SKM-1 (cell line): ENCODE data around the gene NUP205.
"Not testable (repeated sequence)": the region's sequence is repeated elsewhere in the genome, so short reads cannot be mapped to it uniquely, and the experiment has no call there.

Source experiments
- DNase-seq: peaks from one replicate; lab custom pipeline; 2025; ENCODE audit not compliant: unreplicated experiment; lab: John Stamatoyannopoulos, UW

Gene NUP205

DNA sequence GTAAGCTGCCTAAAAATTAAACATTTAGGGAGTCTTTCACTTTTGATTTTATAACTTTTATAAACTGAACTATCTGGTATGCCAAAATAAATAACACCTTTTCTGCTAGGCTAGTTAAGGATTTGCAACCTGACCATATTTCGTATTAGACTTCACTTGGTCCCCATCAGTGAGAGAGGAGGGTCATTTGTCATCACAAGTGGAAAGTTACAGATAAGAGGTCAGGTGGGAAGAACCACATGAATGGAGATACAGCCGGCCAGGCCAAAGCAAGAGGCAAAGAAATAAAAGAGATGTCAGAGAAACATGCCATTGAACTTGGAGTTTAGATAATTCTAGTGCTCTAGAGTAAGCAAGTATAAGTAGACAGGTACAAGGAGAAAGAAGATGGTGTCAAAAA lies 60.1 kb downstream of the NUP205 start:
- DNase-seq: no peak

DNA sequence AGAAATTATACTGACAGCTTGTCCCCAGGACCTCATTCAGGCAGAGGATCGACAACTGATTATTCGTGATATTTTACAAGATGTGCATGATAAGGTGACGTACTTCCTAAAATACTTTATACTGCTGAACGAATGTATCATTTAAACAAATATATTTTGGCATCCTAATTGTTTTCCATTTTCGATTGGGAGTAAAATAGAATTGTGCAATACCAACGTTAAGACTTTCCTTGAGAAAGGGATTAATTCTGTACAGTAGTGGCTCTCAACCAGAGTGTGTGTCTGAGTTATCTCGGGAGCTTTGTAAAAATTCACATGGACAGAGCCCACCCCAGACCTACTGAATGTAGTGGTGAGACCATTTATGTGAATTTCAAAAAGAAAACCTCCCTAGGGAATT lies 60.8 kb downstream of the NUP205 start:
- no peak for DNase-seq

DNA sequence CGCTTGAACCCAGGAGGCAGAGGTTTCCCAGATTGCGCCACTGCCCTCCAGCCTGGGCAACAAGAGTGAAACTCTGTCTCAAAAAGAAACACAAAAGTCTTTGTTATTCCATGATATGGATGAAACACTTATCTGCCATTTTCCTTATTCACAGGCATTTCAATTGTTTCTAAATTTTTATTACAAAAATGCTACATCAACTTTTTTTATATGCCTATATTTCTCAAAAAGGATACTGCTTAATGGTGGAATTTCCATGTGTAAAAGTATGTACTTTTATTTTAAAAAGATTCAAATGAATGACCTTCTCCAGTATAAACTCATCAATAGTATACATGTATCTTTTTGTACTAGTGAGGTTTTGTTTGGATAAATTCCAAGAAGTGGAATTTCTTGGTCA lies 62.7 kb downstream of the NUP205 start:
- no peak for DNase-seq

DNA sequence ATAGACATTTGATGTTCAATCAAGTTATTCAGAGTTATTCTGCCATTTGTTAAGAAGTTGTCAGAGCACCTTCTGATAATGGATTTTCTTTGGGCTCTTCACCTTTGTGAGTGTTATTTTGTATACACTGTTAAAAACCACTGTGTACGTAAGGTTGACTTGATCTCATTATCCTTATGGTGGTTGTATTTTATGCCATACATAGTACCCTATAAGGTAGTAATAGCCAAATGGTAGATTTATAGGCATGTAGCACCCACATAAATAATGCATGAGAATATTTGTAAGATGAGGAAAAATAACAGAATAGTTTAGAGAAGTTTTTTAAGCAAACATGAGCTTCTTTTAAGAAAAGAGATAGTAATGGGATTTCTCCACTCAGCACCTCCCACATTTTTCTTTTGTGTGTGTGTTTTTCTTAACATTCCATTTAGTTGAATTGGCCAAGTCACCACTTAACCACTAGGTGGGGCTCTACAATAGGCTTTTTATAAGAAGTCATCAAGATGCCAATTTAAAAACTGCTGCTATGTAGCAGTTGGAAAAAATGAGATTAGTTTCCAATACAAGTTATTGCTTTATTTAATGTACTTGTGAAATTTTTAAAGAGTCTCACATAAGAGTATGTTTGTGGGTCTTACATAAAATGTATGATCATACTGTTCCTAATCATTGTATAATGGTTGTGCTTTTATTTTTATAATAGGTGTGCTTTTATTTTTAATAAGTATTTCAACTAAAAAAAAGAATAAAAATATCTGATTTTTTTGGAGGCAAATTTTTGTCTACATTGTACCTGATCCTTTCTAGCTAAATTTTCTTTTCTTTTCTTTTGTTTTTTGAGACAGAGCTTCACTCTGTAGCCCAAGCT lies 63.5 kb downstream of the NUP205 start:
- peak; percentile 12 for DNase-seq

DNA sequence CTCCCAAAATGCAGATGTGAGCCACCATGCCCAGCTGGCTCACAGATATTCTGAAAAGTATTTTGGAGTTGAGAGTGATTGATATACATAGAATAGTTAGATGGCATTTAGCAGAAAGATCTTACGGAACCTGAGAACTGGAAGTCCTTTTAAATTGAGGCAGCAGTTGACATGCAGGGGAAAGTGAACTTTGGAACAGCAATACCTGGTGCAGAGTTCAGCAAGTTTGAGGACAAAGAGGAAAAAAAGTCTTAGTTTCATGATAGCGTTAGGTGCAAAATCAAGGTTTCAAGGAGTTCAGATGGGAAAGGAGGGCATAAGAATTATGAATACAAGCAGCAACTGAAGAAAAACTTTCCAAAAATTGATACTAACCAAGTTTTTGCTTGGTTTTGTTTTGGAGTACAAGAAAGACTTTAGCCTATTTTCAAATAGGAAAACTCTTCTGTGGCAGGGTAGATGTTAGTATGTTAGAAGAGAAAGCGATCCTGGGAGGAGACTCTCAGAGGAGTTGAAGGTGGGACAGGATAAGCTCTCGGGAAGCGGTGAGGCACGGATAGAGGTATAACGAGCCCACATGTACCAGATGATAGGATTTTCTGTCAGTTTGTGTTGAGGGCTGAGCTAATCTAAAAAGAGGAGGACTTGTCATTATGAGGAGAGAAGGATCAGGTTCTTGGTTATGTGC lies 76.6 kb downstream of the NUP205 start:
- no peak for DNase-seq

DNA sequence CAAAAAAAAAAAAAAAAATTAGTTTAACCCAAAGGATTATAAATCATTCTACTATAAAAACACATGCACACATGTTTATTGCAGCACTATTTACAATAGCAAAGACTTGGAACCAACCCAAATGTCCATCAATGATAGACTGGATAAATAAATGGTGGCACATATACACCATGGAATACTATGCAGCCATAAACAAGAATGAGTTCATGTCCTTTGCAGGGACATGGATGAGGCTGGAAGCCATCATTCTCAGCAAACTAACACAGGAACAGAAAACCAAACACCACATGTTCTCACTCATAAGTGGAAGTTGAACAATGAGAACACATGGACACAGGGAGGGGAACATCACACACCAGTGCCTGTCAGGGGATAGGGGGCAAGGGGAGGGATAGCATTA lies 82.0 kb downstream of the NUP205 start:
- not testable (repeated sequence) for DNase-seq

DNA sequence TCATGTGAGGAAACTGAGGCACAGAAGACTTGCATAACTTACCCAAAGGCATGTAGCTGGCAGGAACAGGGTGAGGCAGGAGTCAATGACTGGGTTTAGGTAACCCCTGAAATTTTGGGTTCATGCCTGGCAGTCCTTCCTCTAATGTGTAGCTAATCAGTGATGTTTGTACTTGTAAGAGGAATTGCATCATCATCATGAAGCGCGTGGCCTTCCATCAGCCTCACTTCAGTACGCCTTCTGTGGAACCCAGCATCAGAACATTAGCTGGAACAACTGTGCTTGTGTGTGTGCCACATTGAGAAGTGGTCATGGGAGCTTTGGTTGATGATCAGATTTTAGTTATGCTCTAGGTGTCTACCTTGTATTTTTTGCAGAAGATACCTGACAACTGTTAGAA lies 86.4 kb downstream of the NUP205 start:
- no peak for DNase-seq

DNA sequence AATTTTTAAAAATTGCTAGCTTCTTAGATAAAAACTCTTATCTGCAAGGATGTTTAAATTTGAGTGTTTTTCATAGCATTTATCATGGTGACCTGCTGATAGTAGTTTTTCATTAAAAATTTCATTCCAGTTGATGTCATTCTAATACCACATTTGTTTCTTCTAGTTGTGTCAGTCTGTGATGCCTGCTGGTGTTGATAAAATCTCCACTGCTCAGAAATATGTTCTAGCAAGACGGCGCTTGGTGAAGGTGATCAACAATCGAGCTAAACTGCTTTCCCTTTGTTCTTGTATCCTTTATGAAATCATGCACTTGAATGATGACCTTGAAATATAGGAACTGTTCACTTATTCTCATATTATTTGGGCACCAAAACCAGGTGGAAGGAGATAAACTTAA lies 87.0 kb downstream of the NUP205 start:
- DNase-seq: no peak

DNA sequence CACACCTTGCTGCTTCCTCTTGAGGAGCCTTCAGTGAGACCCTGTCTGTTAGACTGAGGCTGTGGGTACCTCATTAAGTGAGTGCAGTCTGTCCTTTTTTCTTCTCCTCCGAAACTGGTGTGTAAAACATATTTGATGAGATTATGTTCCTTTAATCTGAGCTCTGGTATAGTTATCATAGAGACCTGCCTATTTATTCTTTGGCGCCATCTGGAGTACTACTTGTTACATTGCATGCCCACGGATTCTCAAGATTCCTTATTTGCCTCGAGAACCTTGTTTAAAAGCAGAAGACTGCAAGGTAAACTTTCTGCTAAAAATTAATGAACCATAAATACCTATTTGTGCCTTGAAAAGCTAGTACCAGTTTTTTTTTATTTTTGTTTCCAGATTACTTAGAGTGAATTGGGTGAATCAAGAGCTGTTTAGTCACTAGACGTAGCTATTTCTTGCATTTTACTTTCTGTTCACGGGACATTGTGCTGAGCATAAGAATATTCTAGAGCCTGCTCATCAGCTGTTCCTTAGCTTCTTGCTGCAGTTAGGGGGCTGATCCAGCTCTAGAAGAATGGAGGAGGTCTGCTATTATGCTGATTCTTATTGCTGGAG lies 87.7 kb downstream of the NUP205 start:
- peak; percentile 14 for DNase-seq

DNA sequence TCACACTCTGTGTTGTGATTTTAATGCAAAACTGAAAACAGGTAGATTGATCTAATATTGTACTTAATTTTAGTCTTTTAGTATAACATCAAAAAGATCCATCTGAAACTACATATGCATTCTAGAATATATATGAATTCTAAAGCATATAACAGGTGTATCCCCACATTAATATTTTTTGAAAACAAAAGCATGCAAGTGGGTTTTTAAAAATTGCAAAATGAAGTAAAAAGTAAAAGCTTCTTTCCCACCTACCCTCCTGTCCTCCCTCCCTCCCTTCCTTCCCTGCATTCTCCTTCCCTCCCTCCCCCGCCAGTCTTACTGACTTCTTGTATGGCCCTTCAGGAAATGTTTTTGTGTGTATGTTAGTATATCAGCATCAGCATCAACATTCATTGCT lies 90.0 kb downstream of the NUP205 start:
- no peak for DNase-seq

DNA sequence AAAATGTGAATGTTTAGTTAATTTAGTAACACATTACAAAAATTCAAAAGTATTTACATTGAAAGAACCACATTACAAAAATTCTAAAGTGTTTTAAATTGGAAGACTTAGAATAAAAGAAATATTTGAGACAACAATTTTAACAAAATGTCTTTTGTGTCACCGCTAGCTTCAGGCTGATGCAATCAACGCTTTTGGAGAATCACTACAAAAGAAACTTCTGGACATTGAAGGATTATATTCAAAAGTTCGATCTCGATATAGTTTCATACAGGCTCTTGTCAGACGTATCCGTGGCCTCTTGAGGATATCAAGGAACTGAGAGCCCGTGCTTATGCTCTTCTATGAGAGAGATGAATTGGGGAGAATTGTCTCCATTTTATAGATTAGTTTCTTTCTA lies 90.5 kb downstream of the NUP205 start:
- DNase-seq: no peak

DNA sequence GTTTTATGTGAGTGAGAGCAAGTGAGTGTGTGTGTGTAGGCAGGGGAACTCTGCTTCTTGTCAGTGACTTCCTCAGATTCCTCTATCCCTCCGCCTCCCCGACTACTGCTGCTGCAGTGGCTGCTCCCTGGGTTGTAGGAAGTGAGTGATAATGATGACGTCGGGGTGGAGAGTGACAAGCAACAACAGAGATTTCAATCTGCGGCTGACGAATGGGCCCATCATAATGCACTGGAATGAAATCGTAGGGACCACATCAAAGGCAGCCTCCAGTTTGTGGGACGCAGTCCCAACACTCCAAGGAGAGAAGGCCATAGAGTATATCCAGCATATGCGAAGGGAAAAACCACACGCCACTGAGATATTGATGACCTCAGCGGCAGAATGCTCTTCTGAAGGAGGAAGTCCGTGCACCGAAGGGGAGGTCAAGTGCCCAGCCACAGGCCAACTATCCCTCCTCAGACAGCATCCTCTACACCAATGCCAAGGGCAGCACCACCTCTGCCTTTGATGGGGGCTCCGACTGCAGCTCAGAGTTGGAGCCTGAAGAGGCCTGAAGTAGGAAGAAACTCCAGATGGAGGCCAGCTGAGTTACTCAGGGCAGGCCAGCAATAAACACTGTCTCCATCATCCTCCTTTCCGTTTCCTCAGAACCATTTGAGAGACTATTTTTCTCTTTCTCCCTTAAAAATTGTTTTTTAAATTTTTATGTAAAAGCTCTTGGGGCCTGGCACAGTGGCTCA lies 93.3 kb downstream of the NUP205 start:
- DNase-seq: no peak

DNA sequence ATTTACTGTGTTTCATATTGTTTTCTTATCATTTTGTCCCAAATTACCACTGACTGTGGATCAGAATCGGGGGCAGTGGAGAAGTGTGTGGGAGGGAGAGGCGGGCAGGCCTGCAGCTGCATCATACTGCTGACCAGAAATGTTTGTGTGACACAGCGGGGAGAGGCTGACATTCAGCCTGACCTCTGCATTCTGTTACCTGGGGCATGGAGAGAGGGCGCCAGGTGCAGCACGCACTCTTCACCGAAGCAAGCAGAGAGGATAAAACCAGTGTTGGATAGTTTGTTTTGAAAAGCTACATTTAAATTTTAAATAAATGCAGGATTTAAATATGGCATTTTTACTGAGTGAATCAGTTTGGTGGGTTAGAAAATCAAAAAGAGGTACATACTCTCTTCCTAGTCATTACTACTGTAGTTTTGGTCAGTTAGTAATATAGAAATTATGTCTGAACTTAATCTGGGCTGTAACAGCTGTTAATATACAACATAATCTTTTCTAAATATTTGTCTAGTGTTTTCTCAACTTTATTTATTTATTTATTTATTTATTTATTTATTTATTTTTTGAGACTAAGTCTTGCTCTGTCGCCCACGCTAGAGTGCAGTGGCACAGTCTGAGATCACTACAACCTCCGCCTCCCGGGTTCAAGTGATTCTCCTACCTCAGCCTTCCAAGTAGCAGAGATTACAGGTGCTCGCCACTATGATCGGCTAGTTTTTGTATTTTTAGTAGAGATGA lies 95.8 kb downstream of the NUP205 start:
- DNase-seq: no peak

DNA sequence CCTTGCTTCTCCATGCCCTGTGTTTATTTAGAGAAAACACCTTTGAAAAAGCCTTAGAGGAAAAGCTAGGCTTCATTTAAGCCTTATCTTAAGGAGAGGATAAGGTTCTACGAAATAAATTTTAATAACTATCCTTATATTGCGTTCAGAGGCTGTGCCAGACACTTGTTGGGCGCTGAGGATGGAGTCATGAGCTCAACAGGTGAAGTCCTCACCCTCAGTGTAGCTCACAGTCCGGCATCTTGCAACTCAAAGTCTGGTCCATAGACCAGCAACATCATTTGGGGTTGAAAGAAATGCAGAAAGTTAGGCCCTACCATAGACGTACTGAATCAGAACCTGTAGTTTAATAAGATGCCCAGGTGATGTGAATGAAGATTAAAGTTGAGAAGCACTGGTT lies 100.8 kb downstream of the NUP205 start:
- no peak for DNase-seq

DNA sequence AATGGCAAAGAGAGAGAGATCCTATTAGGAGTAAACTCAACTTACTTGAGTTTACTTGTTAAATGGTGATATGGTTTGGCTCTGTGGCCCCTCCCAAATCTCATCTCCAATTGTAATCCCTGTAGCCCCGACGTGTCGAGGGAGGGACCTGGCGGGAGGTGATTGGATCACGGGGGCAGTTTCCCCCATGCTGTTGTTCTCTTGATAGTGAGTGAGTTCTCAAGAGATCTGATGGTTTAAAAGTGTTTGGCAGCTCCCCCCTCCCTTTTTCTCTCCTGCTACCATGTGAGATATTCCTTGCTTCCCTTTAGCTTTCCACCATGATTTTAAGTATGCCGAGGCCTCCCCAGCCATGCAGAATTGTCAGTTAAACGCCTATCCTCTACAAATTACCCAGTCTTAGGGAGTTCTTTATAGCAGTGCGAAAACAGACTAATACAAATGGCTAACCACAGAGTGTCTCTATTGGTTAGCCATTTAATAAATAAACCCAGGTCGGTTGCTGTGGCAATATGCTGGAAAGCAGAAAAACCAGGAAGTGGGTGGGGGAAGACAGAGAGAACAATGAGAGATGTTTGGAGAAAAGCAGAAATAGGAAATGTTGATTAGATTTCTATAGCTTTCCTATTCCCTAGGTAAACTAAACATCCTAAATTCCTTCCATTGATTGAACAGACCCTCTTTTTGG lies 101.6 kb downstream of the NUP205 start:
- peak; percentile 33 for DNase-seq

DNA sequence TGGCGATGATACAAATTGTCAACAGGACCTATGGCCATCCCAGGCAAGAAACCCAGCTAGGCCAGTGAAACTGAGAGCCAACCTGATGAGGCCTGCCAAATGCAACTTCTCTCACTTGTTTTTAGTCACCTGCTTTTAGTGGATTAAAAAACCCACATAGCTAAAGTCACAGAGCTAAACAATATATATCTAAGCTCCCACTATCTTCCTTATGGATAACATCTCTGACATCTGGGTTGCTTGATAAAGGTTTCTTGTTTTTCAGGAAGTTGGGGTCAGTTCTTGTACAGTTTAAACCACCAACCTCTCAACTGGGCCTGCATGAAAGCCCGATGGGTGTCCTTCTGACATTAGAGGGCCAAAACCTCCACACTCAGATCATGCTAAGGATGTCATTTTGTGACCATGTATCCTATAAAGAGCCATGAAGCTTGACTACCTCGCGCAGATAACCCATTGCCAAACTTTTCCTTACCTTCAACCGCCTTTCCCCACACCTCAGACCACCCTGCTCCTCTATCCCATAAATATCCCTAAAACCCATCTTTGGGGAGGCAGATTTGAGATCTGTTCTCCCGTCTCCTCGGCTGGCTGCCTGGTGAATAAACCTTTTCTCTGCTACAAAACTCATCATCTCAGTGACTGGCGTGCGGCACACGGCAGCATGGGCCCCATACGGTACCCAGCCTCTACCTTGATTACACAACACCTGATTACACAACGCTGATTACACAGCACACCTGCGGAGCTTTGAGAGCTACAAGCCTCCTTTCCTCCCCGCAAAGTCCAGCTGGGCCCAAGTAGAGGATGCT lies 103.8 kb downstream of the NUP205 start:
- DNase-seq: no peak

DNA sequence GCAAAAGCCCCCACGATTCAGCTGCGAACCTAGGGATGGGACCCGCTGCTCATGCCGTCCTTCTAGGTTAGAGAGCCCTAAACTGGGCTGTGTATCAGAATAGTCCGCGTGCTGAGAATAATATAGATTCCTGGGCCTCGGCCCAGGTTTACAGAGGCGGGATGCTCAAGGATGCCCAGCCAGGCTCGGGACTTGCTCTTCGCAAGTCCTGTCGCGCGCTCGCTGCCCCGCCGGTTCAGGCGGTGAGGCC lies 104.3 kb downstream of the NUP205 start:
- no peak for DNase-seq

DNA sequence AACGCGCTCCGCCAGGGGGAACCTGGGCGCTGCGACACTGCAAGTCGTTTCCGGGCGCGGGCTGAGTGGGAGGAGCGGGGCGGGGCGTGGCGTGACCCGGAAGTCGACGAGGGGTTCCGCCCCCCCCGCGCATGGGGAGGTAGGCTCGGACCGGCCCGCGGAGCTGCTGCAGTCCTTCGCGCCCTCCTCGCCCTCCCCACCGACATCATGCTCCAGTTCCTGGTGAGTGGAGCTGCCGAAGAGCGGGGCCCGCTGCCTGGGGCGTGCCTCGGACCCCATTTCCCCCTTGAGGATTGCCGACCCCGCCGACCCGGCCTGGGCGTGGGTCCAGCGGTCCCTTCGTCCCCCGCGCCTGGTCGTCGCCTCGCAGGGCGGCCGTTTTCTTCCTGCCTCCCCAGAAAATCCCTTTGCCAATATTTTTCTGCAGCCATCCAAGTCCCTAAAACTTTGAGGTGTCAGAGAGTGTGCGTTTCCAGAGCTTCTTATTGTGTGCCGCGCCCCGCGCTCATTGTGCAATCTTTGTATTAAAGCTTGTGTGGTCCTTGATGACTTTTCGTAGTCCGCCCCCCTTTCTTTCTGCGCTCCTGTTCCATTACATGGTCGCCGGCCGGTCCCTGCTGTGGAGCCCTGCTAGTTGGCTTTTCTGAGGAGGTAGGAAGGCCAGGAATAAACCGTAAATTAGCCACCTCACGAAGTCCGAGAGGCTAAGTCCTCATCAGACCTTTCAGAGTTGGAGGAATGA lies 104.8 kb downstream of the NUP205 start, which contains the start of gene STMP1:
STMP1 (plus strand) TSS at position 142 of the 742 bp plus-strand sequence.
- DNase-seq: peak; percentile 71

DNA sequence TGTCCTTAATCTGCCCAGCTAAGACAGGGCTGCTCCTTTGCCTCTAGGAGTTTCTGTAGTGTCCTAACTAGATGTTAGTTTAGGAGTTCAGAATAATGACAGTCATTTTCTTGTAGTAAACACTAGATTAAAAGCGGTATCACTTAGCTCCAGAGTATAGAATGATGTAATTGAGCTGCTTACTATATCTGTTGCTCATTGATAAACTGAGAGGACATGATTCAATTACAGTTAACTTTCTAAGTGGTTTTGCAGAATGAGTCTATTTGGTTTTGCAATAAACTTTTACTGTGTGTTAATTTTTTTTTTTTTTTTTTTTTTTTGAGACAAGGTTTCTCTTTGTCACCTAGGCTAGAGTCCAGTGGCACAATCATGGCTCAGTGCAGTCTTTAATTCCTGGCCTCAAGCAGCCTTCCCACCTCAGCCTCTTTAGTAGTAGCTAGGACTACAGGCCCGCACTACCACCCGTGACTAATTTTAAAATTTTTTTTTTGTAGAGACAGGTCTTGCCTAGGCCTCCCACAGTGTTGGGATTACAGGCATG lies 106.4 kb downstream of the NUP205 start:
- no peak for DNase-seq
